HG03571 (cell line): ENCODE results near the gene SUN1.
A peak's percentile ranks its signal among the peaks of the same experiment; 100 is the strongest.
"Not testable (repeated sequence)": the region's sequence is repeated elsewhere in the genome, so short reads cannot be mapped to it uniquely, and the experiment has no call there.

Experiments
- ATAC-seq: cut with Tn5 transposase; IDR thresholded peaks from one replicate; pipeline ENCODE4 v1.9.1; 2021; ENCODE audit not compliant: unreplicated experiment

SUN1 gene, protein sequence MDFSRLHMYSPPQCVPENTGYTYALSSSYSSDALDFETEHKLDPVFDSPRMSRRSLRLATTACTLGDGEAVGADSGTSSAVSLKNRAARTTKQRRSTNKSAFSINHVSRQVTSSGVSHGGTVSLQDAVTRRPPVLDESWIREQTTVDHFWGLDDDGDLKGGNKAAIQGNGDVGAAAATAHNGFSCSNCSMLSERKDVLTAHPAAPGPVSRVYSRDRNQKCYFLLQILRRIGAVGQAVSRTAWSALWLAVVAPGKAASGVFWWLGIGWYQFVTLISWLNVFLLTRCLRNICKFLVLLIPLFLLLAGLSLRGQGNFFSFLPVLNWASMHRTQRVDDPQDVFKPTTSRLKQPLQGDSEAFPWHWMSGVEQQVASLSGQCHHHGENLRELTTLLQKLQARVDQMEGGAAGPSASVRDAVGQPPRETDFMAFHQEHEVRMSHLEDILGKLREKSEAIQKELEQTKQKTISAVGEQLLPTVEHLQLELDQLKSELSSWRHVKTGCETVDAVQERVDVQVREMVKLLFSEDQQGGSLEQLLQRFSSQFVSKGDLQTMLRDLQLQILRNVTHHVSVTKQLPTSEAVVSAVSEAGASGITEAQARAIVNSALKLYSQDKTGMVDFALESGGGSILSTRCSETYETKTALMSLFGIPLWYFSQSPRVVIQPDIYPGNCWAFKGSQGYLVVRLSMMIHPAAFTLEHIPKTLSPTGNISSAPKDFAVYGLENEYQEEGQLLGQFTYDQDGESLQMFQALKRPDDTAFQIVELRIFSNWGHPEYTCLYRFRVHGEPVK

GRCh38 chr7:832167-832967 lies at the start of gene SUN1:
SUN1 (plus strand) TSS chr7:832476; CDS start chr7:832525, 49 bp downstream.
- peak; percentile 48 for ATAC-seq

DNA sequence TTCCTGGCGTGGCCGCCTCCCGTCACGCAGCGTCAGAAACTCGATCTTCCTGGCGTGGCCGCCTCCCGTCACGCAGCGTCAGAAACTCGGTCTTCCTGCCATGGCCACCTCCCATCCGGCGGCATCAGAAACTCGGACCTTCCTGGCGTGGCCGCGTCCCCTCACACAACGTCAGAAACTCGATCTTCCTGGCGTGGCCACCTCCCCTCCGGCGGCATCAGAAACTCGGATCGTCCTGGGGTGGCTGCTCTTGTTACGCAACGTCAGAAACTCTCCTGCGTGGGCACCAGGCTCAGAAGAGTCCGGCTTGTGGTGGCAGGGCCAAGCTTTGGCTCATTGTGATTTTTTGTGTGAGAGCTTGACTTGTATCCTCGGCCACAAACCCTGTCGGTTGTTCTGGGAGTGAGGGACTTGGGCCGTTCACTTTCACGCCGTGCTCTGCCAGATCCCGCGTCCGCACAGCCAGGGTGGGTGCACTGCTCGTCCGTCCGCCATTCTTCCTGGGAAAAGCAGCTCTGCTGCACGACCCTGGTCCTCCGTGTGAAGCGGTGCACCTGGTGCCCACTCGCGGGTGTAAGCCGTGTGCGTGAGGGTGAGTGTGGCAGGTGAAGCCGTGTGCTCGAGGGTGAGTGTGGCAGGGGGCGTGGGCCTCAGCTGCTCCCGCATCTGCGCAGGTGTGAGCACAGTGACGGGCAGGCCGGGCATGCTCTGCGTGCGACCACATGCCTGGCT lies 49.4 kb upstream of the SUN1 start:
- no peak for ATAC-seq

- no peak for ATAC-seq
Measured at GRCh38 chr7:783556-784490, 48.5 kb upstream of the SUN1 start.

GRCh38 chr7:784971-785370 lies 47.3 kb upstream of the SUN1 start:
- ATAC-seq, result no peak

DNA sequence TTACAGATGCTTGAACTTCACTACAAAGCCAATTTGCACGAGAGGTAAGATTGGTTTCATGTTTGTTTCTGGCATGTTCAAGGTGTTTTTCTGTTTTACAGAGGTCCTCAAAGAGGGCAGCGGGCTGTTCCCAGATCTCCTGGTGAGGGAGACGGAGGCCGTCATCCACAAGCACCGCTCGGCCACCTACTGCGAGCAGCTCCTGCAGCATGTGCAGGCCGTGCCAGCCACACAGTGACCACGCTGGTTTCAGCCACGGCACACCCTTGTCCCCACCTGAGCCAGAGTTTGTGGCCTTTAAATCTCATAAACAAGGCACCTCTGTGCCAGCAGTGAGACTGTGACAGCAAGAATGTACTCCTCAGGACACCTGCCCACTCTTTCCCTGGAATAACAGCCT lies 46.9 kb upstream of the SUN1 start:
- no peak for ATAC-seq

GRCh38 chr7:786472-787255 lies 45.6 kb upstream of the SUN1 start:
- no peak for ATAC-seq

GRCh38 chr7:787332-788240 lies 44.7 kb upstream of the SUN1 start:
- ATAC-seq, result no peak

GRCh38 chr7:791519-791918 lies 40.8 kb upstream of the SUN1 start:
- no peak for ATAC-seq

GRCh38 chr7:794207-794606 lies 38.1 kb upstream of the SUN1 start:
- no peak for ATAC-seq

GRCh38 chr7:794671-795329 lies 37.5 kb upstream of the SUN1 start:
- ATAC-seq, result no peak

DNA sequence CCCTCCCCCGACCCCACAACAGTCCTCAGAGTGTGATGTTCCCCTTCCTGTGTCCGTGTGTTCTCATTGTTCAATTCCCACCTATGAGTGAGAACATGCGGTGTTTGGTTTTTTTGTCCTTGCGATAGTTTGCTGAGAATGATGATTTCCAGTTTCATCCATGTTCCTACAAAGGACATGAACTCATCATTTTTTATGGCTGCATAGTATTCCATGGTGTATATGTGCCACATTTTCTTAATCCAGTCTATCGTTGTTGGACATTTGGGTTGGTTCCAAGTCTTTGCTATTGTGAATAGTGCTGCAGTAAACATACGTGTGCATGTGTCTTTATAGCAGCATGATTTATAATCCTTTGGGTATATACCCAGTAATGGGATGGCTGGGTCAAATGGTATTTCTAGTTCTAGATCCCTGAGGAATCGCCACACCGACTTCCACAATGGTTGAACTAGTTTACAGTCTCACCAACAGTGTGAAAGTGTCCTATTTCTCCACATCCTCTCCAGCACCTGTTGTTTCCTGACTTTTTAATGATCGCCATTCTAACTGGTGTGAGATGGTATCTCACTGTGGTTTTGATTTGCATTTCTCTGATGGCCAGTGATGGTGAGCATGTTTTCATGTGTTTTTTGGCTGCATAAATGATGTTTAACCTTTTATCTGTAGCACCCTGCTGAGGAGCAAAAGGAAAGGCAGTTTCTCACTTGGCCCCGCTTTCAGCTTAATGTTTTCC lies 35.7 kb upstream of the SUN1 start:
- not testable (repeated sequence) for ATAC-seq

- no peak for ATAC-seq
Measured at GRCh38 chr7:798921-799470, 33.3 kb upstream of the SUN1 start.

DNA sequence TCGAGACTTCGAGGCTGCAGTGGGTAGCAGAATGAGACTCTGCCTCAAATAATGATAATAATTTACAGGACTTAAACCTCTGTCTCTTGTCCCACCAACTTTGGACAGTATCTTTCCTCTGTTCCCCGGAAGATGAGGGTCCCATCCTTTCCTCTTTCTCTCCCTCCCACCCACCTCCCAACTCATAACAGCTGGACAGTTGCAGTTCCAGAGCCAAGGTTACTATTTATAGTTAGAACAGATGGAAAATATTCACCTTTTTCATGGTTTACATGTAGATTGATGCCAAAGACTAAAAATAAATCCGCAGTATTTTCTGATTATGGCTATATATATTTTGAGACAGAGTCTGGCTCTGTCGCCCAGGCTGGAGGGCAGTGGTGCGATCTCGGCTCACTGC lies 31.6 kb upstream of the SUN1 start:
- no peak for ATAC-seq

DNA sequence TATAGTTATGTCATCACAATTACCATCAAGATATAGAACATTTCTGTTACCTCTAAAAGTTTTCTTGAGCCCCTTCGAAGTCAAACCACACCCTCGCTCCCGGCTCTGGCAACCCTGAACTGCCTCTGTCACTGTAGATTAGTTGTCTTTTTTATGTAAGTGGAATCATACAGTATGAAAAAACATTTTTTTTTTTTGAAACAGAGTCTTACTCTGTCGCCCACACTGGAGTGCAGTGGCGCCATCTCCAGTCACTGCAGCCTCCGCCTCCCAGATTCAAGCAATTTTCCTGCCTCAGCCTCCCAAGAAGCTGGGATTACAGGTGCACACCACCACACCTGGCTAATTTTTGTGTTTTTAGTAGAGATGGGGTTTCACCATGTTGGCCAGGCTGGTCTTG lies 30.9 kb upstream of the SUN1 start:
- ATAC-seq, result not testable (repeated sequence)

- no peak for ATAC-seq
Measured at GRCh38 chr7:801940-802381, 30.3 kb upstream of the SUN1 start.

DNA sequence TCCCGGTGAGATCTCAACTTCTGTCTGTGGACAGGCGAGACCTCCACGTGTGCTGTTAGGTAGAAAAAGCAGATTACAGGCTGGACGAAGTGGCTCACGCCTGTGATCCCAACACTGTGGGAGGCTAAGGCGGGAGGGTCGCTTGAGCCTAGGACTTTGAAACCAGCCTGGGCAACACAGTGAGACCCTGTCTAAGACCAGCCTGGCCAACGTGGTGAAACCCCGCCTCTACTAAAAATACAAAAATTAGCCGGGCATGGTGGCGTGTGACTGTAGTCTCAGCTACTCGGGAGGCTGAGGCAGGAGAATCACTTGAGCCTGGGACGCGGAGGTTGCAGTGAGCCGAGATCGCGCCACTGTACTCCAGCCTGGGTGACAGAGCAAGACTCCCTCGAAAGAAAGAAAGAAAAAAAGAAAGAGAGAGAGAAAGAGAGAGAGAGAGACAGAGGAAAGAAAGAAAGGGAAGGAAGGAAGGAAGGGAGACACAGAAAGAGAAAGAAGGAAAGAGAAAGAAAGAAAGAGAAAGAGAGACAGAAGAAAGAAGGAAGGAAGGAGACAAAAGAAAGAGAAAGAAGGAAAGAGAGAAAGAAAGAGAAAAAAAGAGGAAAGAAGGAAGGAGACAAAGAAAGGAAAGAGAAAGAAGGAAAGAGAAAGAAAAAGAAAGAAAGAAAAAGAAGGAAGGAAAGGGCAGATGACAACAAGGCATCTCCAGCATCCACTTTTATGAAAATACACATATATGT lies 29.6 kb upstream of the SUN1 start:
- no peak for ATAC-seq
